GM10248 (cell line): ENCODE measurements around the gene ABLIM1.

Source experiments
- CTCF ChIA-PET: fragments of 300-600 bp; sonication (Branson Sonifier 250); formaldehyde crosslinking; extraction: SDS; loops from one replicate; lab custom pipeline; 2021; ENCODE audit warnings: antibody characterized with exemption; lab: Yijun Ruan, JAX
- POLR2A ChIA-PET: fragments of 350-650 bp; sonication (Branson Sonifier 250); formaldehyde crosslinking; extraction: SDS; loops from one replicate; lab custom pipeline; 2020; ENCODE audit warnings: antibody characterized with exemption; lab: Yijun Ruan, JAX
- DNase-seq: peaks from one replicate; pipeline ENCODE4 v3.0.0; 2012; ENCODE audit errors: extremely low spot score
- CTCF ChIP-seq: IDR thresholded peaks from 2 replicates; pipeline ENCODE4 v1.5.1; 2012; ENCODE audit warnings: mild to moderate bottlenecking, low read depth; ENCODE audit errors: extremely low read depth, missing control alignments, control extremely low read depth

Gene ABLIM1

DNA sequence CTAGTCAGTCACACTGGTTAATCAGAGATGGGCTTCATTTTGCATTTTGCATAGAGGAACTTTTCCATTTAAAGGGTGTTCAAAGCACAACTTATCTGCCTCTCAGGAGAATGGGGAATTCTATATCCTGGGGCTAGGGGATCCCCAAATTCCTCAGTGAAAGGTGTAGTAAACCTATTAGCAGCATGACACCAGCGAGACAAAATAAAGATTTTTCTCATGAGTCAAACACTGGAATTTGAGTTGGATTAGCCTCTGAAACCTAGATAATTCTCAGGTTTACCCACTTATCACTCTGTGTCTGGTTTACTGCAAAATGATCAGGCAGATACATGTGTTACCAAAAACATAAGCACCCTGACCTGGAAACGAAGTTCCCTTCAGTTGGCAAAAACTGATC, 255.8 kb downstream of the ABLIM1 start:
- no peak for DNase-seq
- no peak for TF ChIP-seq CTCF
- POLR2A ChIA-PET, result no interaction called here
- CTCF ChIA-PET, result interaction anchor here (1.2 to 2.3 kb wide), 4 partner anchors 14 to 98 kb away, joined by 3 to 24 read pairs (median 11); no protein-coding TSS in a partner anchor

- TF ChIP-seq CTCF, result no peak
- no peak for DNase-seq
- ChIA-PET POLR2A (no interaction called here), CTCF (interaction anchor here (1.0 to 2.0 kb wide), 8 partner anchors 12 to 602 kb away, joined by 3 to 11 read pairs (median 3); no protein-coding TSS in a partner anchor)
Observed at GRCh38 chr10:114401195-114401791, 256.8 kb downstream of the ABLIM1 start.

DNA sequence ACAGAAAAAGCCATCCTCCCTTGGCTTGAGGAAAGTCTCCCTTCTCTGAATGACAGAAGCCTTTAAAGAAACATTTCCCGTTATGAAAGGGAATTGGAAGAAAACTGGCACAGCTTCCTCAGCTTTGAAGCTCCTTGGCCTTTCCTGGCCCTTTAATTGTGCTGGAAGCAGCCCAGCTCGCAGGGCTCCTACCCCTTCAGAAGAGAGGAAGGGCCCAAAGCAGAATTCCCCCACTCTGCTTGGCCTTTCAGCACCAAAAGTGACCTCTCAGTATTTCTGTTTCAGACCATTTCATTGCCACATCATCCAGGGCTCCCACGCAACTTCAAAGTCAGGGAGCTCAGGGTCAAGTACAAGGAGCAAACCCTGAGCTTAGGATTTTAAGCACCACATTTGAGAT, 258.0 kb downstream of the ABLIM1 start:
- ChIA-PET POLR2A (no interaction called here), CTCF (interaction anchor here (0.9 to 2.0 kb wide), 11 partner anchors 11 to 601 kb away, joined by 3 to 11 read pairs (median 3); no protein-coding TSS in a partner anchor)
- DNase-seq, result no peak
- TF ChIP-seq CTCF, result no peak

- ChIA-PET POLR2A (no interaction called here), CTCF (interaction anchor here (0.9 to 2.0 kb wide), 4 partner anchors 27 to 96 kb away, joined by 3 to 11 read pairs (median 4); no protein-coding TSS in a partner anchor)
- no peak for DNase-seq
- no peak for TF ChIP-seq CTCF
Observed at GRCh38 chr10:114399576-114399975, 258.5 kb downstream of the ABLIM1 start.

GRCh38 chr10:114398587-114399331, 259.3 kb downstream of the ABLIM1 start:
- POLR2A ChIA-PET, result no interaction called here

More at GRCh38 chr10:114398587-114399331, 259.3 kb downstream of the ABLIM1 start:
- DNase-seq, result no peak
- no peak for TF ChIP-seq CTCF
- CTCF ChIA-PET, result interaction anchor here (1.0 to 3.0 kb wide), 7 partner anchors 7 to 95 kb away, joined by 3 to 19 read pairs (median 4); no protein-coding TSS in a partner anchor
